ENCODE data around the gene MAGEA8.

Gene MAGEA8

DNA sequence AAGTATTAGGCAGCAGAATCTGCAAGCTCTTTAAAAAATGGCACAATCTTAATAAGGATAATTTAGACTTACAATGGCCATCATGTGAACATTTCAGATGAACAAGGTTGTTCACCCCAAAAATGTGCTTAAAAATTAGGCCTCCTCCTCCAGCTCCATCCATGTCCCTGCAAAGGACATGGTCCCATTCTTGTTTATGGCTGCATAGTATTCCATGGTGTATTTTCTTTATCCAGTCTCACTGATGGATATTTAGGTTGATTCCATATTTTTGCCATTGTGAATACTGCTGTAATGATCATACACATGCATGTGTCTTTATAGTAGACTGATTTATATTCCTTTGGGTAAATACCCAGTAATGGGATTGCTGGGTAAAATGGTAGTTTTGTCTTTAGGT is 29.1 kb upstream of the MAGEA8 start:
- Histone ChIP-seq H3K9me3 (ENCODE audit: low read length) (no peaks in the 10 kb centered on the region), H3K4me2 (ENCODE audit: low read length) (no peak overlapping the region), H3K79me2 (ENCODE audit: insufficient read depth, low read length) (no peaks in the 10 kb centered on the region), H4K20me1 (ENCODE audit: insufficient read depth, low read length) (no peaks in the 10 kb centered on the region), H3K9me2 (ENCODE audit: low read depth, low read length) (no peaks in the 10 kb centered on the region), H2AFZ (ENCODE audit: low read length) (no peak overlapping the region), H3K27ac (ENCODE audit: low read depth, low read length, poor library complexity, severe bottlenecking) (no peak overlapping the region), H3F3A (ENCODE audit: insufficient read depth, low read length) (no peaks in the 10 kb centered on the region), H3K4me1 (ENCODE audit: insufficient read depth, low read length, severe bottlenecking) (no peaks in the 10 kb centered on the region), H3K27me3 (ENCODE audit: insufficient read depth, low read length) (no peaks in the 10 kb centered on the region), H3K36me3 (ENCODE audit: insufficient read depth, low read length) (no peaks in the 10 kb centered on the region), H3K9ac (ENCODE audit: low read length) (no peak overlapping the region), H3K4me3 (ENCODE audit: low read depth, low read length, poor library complexity, severe bottlenecking) (no peak overlapping the region)
- no peak for TF ChIP-seq EZH2 (IDR thresholded peaks at IDR 0.05; ENCODE audit: borderline replicate concordance, low read length)
- TF ChIP-seq, protein P1, sequence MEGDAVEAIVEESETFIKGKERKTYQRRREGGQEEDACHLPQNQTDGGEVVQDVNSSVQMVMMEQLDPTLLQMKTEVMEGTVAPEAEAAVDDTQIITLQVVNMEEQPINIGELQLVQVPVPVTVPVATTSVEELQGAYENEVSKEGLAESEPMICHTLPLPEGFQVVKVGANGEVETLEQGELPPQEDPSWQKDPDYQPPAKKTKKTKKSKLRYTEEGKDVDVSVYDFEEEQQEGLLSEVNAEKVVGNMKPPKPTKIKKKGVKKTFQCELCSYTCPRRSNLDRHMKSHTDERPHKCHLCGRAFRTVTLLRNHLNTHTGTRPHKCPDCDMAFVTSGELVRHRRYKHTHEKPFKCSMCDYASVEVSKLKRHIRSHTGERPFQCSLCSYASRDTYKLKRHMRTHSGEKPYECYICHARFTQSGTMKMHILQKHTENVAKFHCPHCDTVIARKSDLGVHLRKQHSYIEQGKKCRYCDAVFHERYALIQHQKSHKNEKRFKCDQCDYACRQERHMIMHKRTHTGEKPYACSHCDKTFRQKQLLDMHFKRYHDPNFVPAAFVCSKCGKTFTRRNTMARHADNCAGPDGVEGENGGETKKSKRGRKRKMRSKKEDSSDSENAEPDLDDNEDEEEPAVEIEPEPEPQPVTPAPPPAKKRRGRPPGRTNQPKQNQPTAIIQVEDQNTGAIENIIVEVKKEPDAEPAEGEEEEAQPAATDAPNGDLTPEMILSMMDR (IDR thresholded peaks at IDR 0.05; ENCODE audit: low read length), result no peak

GRCh38 chrX:149853925-149854324 is 27.1 kb upstream of the MAGEA8 start:
- Histone ChIP-seq H3K4me3 (ENCODE audit: low read depth, low read length, poor library complexity, severe bottlenecking) (no peak overlapping the region), H3K9me2 (ENCODE audit: low read depth, low read length) (no peaks in the 10 kb centered on the region), H3K4me1 (ENCODE audit: insufficient read depth, low read length, severe bottlenecking) (no peaks in the 10 kb centered on the region), H3K36me3 (ENCODE audit: insufficient read depth, low read length) (no peaks in the 10 kb centered on the region), H3K9me3 (ENCODE audit: low read length) (no peaks in the 10 kb centered on the region), H4K20me1 (ENCODE audit: insufficient read depth, low read length) (no peaks in the 10 kb centered on the region), H2AFZ (ENCODE audit: low read length) (no peak overlapping the region), H3K27ac (ENCODE audit: low read depth, low read length, poor library complexity, severe bottlenecking) (no peak overlapping the region), H3K27me3 (ENCODE audit: insufficient read depth, low read length) (no peaks in the 10 kb centered on the region), H3K4me2 (ENCODE audit: low read length) (no peak overlapping the region), H3K79me2 (ENCODE audit: insufficient read depth, low read length) (no peaks in the 10 kb centered on the region), H3K9ac (ENCODE audit: low read length) (no peak overlapping the region), H3F3A (ENCODE audit: insufficient read depth, low read length) (no peaks in the 10 kb centered on the region)
- no peak for TF ChIP-seq EZH2 (IDR thresholded peaks at IDR 0.05; ENCODE audit: borderline replicate concordance, low read length)
- TF ChIP-seq, protein P1 (IDR thresholded peaks at IDR 0.05; ENCODE audit: low read length), result no peak

DNA sequence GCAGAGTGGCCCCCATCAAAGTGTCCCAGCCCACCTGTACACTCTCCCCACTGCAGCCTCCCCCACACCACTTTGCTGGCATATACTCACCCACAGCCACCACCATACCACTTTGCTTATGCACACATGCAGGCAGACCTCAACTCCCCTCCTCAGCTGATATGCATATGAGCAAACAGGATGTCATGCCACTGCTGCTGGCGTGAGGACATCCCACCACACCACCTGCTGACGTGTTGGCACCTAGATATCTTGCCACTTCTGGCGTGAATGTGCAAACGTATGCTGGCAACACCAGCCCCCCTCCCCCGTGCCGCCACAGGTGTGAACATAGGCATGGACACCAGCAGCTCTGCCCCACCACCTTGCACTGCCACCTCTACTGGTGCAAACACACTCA is 22.4 kb upstream of the MAGEA8 start:
- H3K9ac ChIP-seq (ENCODE audit: low read length), result no peak overlapping the region

More for the DNA sequence above, 22.4 kb upstream of the MAGEA8 start:
- TF ChIP-seq, protein P1 (IDR thresholded peaks at IDR 0.05; ENCODE audit: low read length), result no peak
- TF ChIP-seq EZH2 (IDR thresholded peaks at IDR 0.05; ENCODE audit: borderline replicate concordance, low read length), result no peak
- Histone ChIP-seq H3K27me3 (ENCODE audit: insufficient read depth, low read length) (no peaks in the 10 kb centered on the region), H3K4me1 (ENCODE audit: insufficient read depth, low read length, severe bottlenecking) (no peaks in the 10 kb centered on the region), H4K20me1 (ENCODE audit: insufficient read depth, low read length) (no peaks in the 10 kb centered on the region), H3F3A (ENCODE audit: insufficient read depth, low read length) (no peaks in the 10 kb centered on the region), H3K4me2 (ENCODE audit: low read length) (no peak overlapping the region), H3K9me3 (ENCODE audit: low read length) (no peaks in the 10 kb centered on the region), H3K36me3 (ENCODE audit: insufficient read depth, low read length) (no peaks in the 10 kb centered on the region), H3K27ac (ENCODE audit: low read depth, low read length, poor library complexity, severe bottlenecking) (no peak overlapping the region), H3K9me2 (ENCODE audit: low read depth, low read length) (no peaks in the 10 kb centered on the region), H2AFZ (ENCODE audit: low read length) (no peak overlapping the region), H3K4me3 (ENCODE audit: low read depth, low read length, poor library complexity, severe bottlenecking) (no peak overlapping the region), H3K79me2 (ENCODE audit: insufficient read depth, low read length) (no peaks in the 10 kb centered on the region)

Data from OCI-LY1 (cell line).